Glutamatergic neuron (in vitro differentiated cells): ENCODE measurements around the gene DUSP2. TPM values are rescaled to one million over a fixed set of nuclear protein-coding genes. Genes with fewer than 3 reads are reported as not detected.

ENCODE experiments used
- DNase-seq: peaks from one replicate; pipeline ENCODE4 v3.0.0; 2022
- H3K27ac Mint-ChIP-seq: one replicate; pipeline ENCODE4 v1.8.0; 2020; ENCODE audit warnings: mild to moderate bottlenecking, mixed read lengths, inconsistent platforms; ENCODE audit not compliant: unreplicated experiment
- H3K27me3 Mint-ChIP-seq: one replicate; pipeline ENCODE4 v1.8.0; 2020; ENCODE audit warnings: mild to moderate bottlenecking, moderate library complexity, mixed read lengths, inconsistent platforms; ENCODE audit not compliant: unreplicated experiment
- H3K36me3 Mint-ChIP-seq: one replicate; pipeline ENCODE4 v1.8.0; 2020; ENCODE audit warnings: mild to moderate bottlenecking, mixed read lengths, inconsistent platforms; ENCODE audit not compliant: unreplicated experiment
- H3K4me1 Mint-ChIP-seq: one replicate; pipeline ENCODE4 v1.8.0; 2020; ENCODE audit warnings: mild to moderate bottlenecking, low read depth, mixed read lengths, inconsistent platforms; ENCODE audit not compliant: unreplicated experiment
- H3K4me3 Mint-ChIP-seq: one replicate; pipeline ENCODE4 v1.8.0; 2020; ENCODE audit warnings: mild to moderate bottlenecking, mixed read lengths, inconsistent platforms; ENCODE audit not compliant: unreplicated experiment
- H3K9me3 Mint-ChIP-seq: one replicate; pipeline ENCODE4 v1.8.0; 2020; ENCODE audit warnings: mild to moderate bottlenecking, moderate library complexity, mixed read lengths, inconsistent platforms; ENCODE audit not compliant: unreplicated experiment
- CTCF ChIP-seq: fragments of 200-600 bp; sonication (generic); IDR thresholded peaks from one replicate; pipeline ENCODE4 v1.5.0; 2021; ENCODE audit not compliant: partially characterized antibody, unreplicated experiment
- total RNA-seq: library from RNA; stranded (reverse); fragmentation: NEBNext Ultra II Directional; extraction: Animal tissue kit (Norgen Biotek cat#: 25700); gene quantifications from one replicate; pipeline ENCODE4 v1.2.1, GENCODE V29; 2021; ENCODE audit not compliant: unreplicated experiment

Gene DUSP2
- total RNA-seq, 1 donor from 2014 or later, result 0.34 TPM

- no peak for TF ChIP-seq CTCF
- no peak overlapping the region for H3K4me3 Mint-ChIP-seq
- no peaks in the 10 kb centered on the region for H3K4me1 Mint-ChIP-seq
- DNase-seq, result no peak
- no peaks in the 10 kb centered on the region for H3K36me3 Mint-ChIP-seq
- H3K27ac Mint-ChIP-seq, result no peak overlapping the region
- no peaks in the 10 kb centered on the region for H3K9me3 Mint-ChIP-seq
- H3K27me3 Mint-ChIP-seq, result no peaks in the 10 kb centered on the region
Measured at GRCh38 chr2:96136129-96136720, 9.0 kb downstream of the DUSP2 start.

- Mint-ChIP-seq H3K4me1 (no peaks in the 10 kb centered on the region), H3K9me3 (peaks cover 2% of the 10 kb centered on the region), H3K27me3 (no peaks in the 10 kb centered on the region), H3K36me3 (no peaks in the 10 kb centered on the region), H3K27ac (no peak overlapping the region), H3K4me3 (no peak overlapping the region)
- TF ChIP-seq CTCF, result no peak
- no peak for DNase-seq
Measured at GRCh38 chr2:96135621-96136020, 9.6 kb downstream of the DUSP2 start.

GRCh38 chr2:96135171-96135570 is 10.1 kb downstream of the DUSP2 start:
- Mint-ChIP-seq H3K4me1 (no peaks in the 10 kb centered on the region), H3K27me3 (peaks cover 3% of the 10 kb centered on the region), H3K36me3 (no peaks in the 10 kb centered on the region), H3K4me3 (no peak overlapping the region), H3K27ac (no peak overlapping the region), H3K9me3 (peaks cover 2% of the 10 kb centered on the region)
- DNase-seq, result no peak
- no peak for TF ChIP-seq CTCF

GRCh38 chr2:96134421-96134820 is 10.8 kb downstream of the DUSP2 start:
- Mint-ChIP-seq H3K27me3 (peaks cover 3% of the 10 kb centered on the region), H3K36me3 (no peaks in the 10 kb centered on the region), H3K4me3 (no peak overlapping the region), H3K9me3 (peaks cover 2% of the 10 kb centered on the region), H3K27ac (no peak overlapping the region), H3K4me1 (no peaks in the 10 kb centered on the region)
- DNase-seq, result no peak
- TF ChIP-seq CTCF, result no peak

- DNase-seq, result no peak
- TF ChIP-seq CTCF, result no peak
- Mint-ChIP-seq H3K27me3 (peaks cover 3% of the 10 kb centered on the region), H3K9me3 (peaks cover 2% of the 10 kb centered on the region), H3K36me3 (no peaks in the 10 kb centered on the region), H3K4me1 (no peaks in the 10 kb centered on the region), H3K27ac (no peak overlapping the region), H3K4me3 (no peak overlapping the region)
Measured at GRCh38 chr2:96131813-96132745, 13.2 kb downstream of the DUSP2 start.
